22Rv1 (cell line): ENCODE results near the gene MGAT5.

Experiments used
- H3K27ac ChIP-seq: fragments of 450-650 bp; 2 replicates; pipeline ENCODE4 v1.5.1; 2017
- CTCF ChIP-seq: fragments of 450-650 bp; IDR thresholded peaks from 2 replicates; pipeline ENCODE4 v1.5.1; 2017; ENCODE audit warnings: mild to moderate bottlenecking
- ZFX ChIP-seq: fragments of 450-650 bp; IDR thresholded peaks from 2 replicates; pipeline ENCODE4 v1.6.1; 2017; ENCODE audit warnings: antibody characterized with exemption, borderline replicate concordance

MGAT5 gene

GRCh38 chr2:134347756-134348155, 93.9 kb downstream of the MGAT5 start:
- no peak for TF ChIP-seq ZFX
- no peak for TF ChIP-seq CTCF
- no peak overlapping the region for H3K27ac ChIP-seq

- TF ChIP-seq CTCF (no peak), ZFX (no peak)
- H3K27ac ChIP-seq, result no peak overlapping the region
Observed at GRCh38 chr2:134348239-134348638, 94.4 kb downstream of the MGAT5 start.

- no peak for TF ChIP-seq CTCF
- TF ChIP-seq ZFX, result no peak
- no peak overlapping the region for H3K27ac ChIP-seq
Observed at GRCh38 chr2:134348760-134349159, 94.9 kb downstream of the MGAT5 start.

- no peak overlapping the region for H3K27ac ChIP-seq
- TF ChIP-seq CTCF, result no peak
- TF ChIP-seq ZFX, result no peak
Observed at GRCh38 chr2:134351016-134351415, 97.1 kb downstream of the MGAT5 start.

- TF ChIP-seq ZFX (no peak), CTCF (no peak)
- H3K27ac ChIP-seq, result no peak overlapping the region
Observed at GRCh38 chr2:134351899-134352298, 98.0 kb downstream of the MGAT5 start.

GRCh38 chr2:134352844-134353243, 99.0 kb downstream of the MGAT5 start:
- no peak for TF ChIP-seq CTCF
- TF ChIP-seq ZFX, result no peak

GRCh38 chr2:134354611-134355010, 100.7 kb downstream of the MGAT5 start:
- TF ChIP-seq ZFX, result no peak
- no peak for TF ChIP-seq CTCF
- H3K27ac ChIP-seq, result no peak overlapping the region

More at GRCh38 chr2:134352844-134353243, 99.0 kb downstream of the MGAT5 start:
- H3K27ac ChIP-seq, result no peak overlapping the region
